Activated naive CD4-positive, alpha-beta T cell treated with anti-CD3 and anti-CD28 coated beads, Interleukin-2, amount 10 ng/mL, durations not matched to agents 7 days and 5 days (primary cell): ENCODE measurements around the gene CRLF2.
"Not testable (repeated sequence)": the region's sequence is repeated elsewhere in the genome, so short reads cannot be mapped to it uniquely, and the experiment has no call there.

Experiments used
- CTCF ChIA-PET: fragments of 350-600 bp; sonication (Branson Sonifier 250); formaldehyde crosslinking; loops from one replicate; lab custom pipeline; 2021; ENCODE audit warnings: antibody characterized with exemption; lab: Charles Lee
- DNase-seq: peaks from one replicate; pipeline ENCODE4 v3.0.0-alpha.2; 2020
- H3K27ac Mint-ChIP-seq: one replicate; pipeline ENCODE4 v1.8.0; 2021; ENCODE audit warnings: mild to moderate bottlenecking, moderate library complexity, mixed read lengths
- H3K27me3 Mint-ChIP-seq: one replicate; pipeline ENCODE4 v1.8.0; 2021; ENCODE audit warnings: mild to moderate bottlenecking, mixed read lengths
- H3K36me3 Mint-ChIP-seq: one replicate; pipeline ENCODE4 v1.8.0; 2021; ENCODE audit warnings: mixed read lengths
- H3K4me1 Mint-ChIP-seq: one replicate; pipeline ENCODE4 v1.8.0; 2021; ENCODE audit warnings: mixed read lengths
- H3K4me3 Mint-ChIP-seq: one replicate; pipeline ENCODE4 v1.8.0; 2021; ENCODE audit warnings: mild to moderate bottlenecking, moderate library complexity, mixed read lengths
- H3K9me3 Mint-ChIP-seq: one replicate; pipeline ENCODE4 v1.8.0; 2021; ENCODE audit warnings: mixed read lengths

Gene CRLF2

GRCh38 chrX:1212532-1212931 lies at the start of gene CRLF2:
CRLF2 (minus strand) TSS chrX:1212649; CDS start chrX:1212634, 15 bp downstream.
- Mint-ChIP-seq H3K27ac (peak within 1 kb of the TSS; percentile 85), H3K9me3 (peaks cover 11% of the 10 kb centered on the region), H3K36me3 (peaks cover 7% of the 10 kb centered on the region), H3K4me1 (peaks cover 49% of the 10 kb centered on the region), H3K27me3 (peaks cover 33% of the 10 kb centered on the region), H3K4me3 (peak within 1 kb of the TSS; percentile 68)
- DNase-seq = peak; percentile 67
- CTCF ChIA-PET = no interaction called here

GRCh38 chrX:1261771-1262170 lies 49.3 kb upstream of the CRLF2 start:
- H3K27me3 Mint-ChIP-seq, H3K9me3 Mint-ChIP-seq, H3K4me3 Mint-ChIP-seq, CTCF ChIA-PET, H3K36me3 Mint-ChIP-seq, H3K4me1 Mint-ChIP-seq, DNase-seq, H3K27ac Mint-ChIP-seq: not testable (repeated sequence)

GRCh38 chrX:1261285-1261684 lies 48.8 kb upstream of the CRLF2 start:
- no peak overlapping the region for H3K27ac Mint-ChIP-seq
- CTCF ChIA-PET = no interaction called here
- H3K27me3 Mint-ChIP-seq = no peaks in the 10 kb centered on the region
- DNase-seq = no peak
- H3K4me3 Mint-ChIP-seq = no peak overlapping the region
- H3K36me3 Mint-ChIP-seq = no peaks in the 10 kb centered on the region
- no peaks in the 10 kb centered on the region for H3K4me1 Mint-ChIP-seq
- H3K9me3 Mint-ChIP-seq = peaks cover 2% of the 10 kb centered on the region

- no peak overlapping the region for H3K27ac Mint-ChIP-seq
Measured at GRCh38 chrX:1252861-1253260, 40.4 kb upstream of the CRLF2 start.

GRCh38 chrX:1249101-1249887 lies 36.8 kb upstream of the CRLF2 start:
- H3K9me3 Mint-ChIP-seq = peaks cover 6% of the 10 kb centered on the region
- peak overlapping the region; percentile 97 for H3K27ac Mint-ChIP-seq
- peaks cover 1% of the 10 kb centered on the region for H3K36me3 Mint-ChIP-seq
- H3K4me3 Mint-ChIP-seq = peak overlapping the region; percentile 54
- DNase-seq = peak; percentile 77
- CTCF ChIA-PET = no interaction called here
- peaks cover 1% of the 10 kb centered on the region for H3K27me3 Mint-ChIP-seq
- peaks cover 34% of the 10 kb centered on the region for H3K4me1 Mint-ChIP-seq

More at GRCh38 chrX:1252861-1253260, 40.4 kb upstream of the CRLF2 start:
- Mint-ChIP-seq H3K36me3 (no peaks in the 10 kb centered on the region), H3K27me3 (peaks cover 4% of the 10 kb centered on the region), H3K4me3 (no peak overlapping the region), H3K4me1 (peaks cover 22% of the 10 kb centered on the region), H3K9me3 (peaks cover 6% of the 10 kb centered on the region)
- DNase-seq = no peak
- CTCF ChIA-PET = no interaction called here

GRCh38 chrX:1248331-1249061 lies 36.0 kb upstream of the CRLF2 start:
- CTCF ChIA-PET = no interaction called here
- DNase-seq = peak; percentile 34
- Mint-ChIP-seq H3K9me3 (peaks cover 6% of the 10 kb centered on the region), H3K27me3 (peaks cover 6% of the 10 kb centered on the region), H3K36me3 (peaks cover 1% of the 10 kb centered on the region), H3K4me1 (peaks cover 42% of the 10 kb centered on the region), H3K27ac (peak overlapping the region; percentile 97), H3K4me3 (peak overlapping the region; percentile 54)

- CTCF ChIA-PET = no interaction called here
- peak; percentile 87 for DNase-seq
- Mint-ChIP-seq H3K36me3 (peaks cover 1% of the 10 kb centered on the region), H3K27ac (peak overlapping the region; percentile 73), H3K9me3 (peaks cover 6% of the 10 kb centered on the region), H3K27me3 (peaks cover 6% of the 10 kb centered on the region), H3K4me3 (no peak overlapping the region), H3K4me1 (peaks cover 52% of the 10 kb centered on the region)
Measured at GRCh38 chrX:1246816-1247215, 34.4 kb upstream of the CRLF2 start.

GRCh38 chrX:1244164-1245076 lies 32.0 kb upstream of the CRLF2 start:
- Mint-ChIP-seq H3K4me1 (peaks cover 42% of the 10 kb centered on the region), H3K36me3 (peaks cover 1% of the 10 kb centered on the region), H3K27ac (peak overlapping the region; percentile 49), H3K27me3 (peaks cover 6% of the 10 kb centered on the region), H3K9me3 (no peaks in the 10 kb centered on the region), H3K4me3 (no peak overlapping the region)
- CTCF ChIA-PET = no interaction called here
- DNase-seq = peak; percentile 38

- CTCF ChIA-PET = no interaction called here
- Mint-ChIP-seq H3K36me3 (peaks cover 1% of the 10 kb centered on the region), H3K27me3 (peaks cover 6% of the 10 kb centered on the region), H3K9me3 (no peaks in the 10 kb centered on the region), H3K27ac (peak overlapping the region; percentile 89), H3K4me3 (no peak overlapping the region), H3K4me1 (peaks cover 33% of the 10 kb centered on the region)
- peak; percentile 52 for DNase-seq
Measured at GRCh38 chrX:1242891-1243402, 30.5 kb upstream of the CRLF2 start.

GRCh38 chrX:1240551-1240950 lies 28.1 kb upstream of the CRLF2 start:
- peaks cover 25% of the 10 kb centered on the region for H3K4me1 Mint-ChIP-seq
- H3K9me3 Mint-ChIP-seq, H3K4me3 Mint-ChIP-seq, CTCF ChIA-PET, DNase-seq, H3K36me3 Mint-ChIP-seq, H3K27ac Mint-ChIP-seq, H3K27me3 Mint-ChIP-seq: not testable (repeated sequence)

GRCh38 chrX:1239681-1240142 lies 27.3 kb upstream of the CRLF2 start:
- H3K27me3 Mint-ChIP-seq = peaks cover 6% of the 10 kb centered on the region
- H3K36me3 Mint-ChIP-seq = no peaks in the 10 kb centered on the region
- H3K27ac Mint-ChIP-seq = no peak overlapping the region
- H3K9me3 Mint-ChIP-seq = no peaks in the 10 kb centered on the region
- no peak overlapping the region for H3K4me3 Mint-ChIP-seq
- H3K4me1 Mint-ChIP-seq = peaks cover 22% of the 10 kb centered on the region
- CTCF ChIA-PET = no interaction called here
- DNase-seq = no peak

GRCh38 chrX:1231850-1232465 lies 19.5 kb upstream of the CRLF2 start:
- H3K4me1 Mint-ChIP-seq = peaks cover 15% of the 10 kb centered on the region
- peaks cover 13% of the 10 kb centered on the region for H3K27me3 Mint-ChIP-seq
- peaks cover 11% of the 10 kb centered on the region for H3K9me3 Mint-ChIP-seq
- CTCF ChIA-PET = no interaction called here
- peak overlapping the region; percentile 49 for H3K27ac Mint-ChIP-seq
- H3K36me3 Mint-ChIP-seq = no peaks in the 10 kb centered on the region
- peak; percentile 60 for DNase-seq
- H3K4me3 Mint-ChIP-seq = no peak overlapping the region

GRCh38 chrX:1228101-1228500 lies 15.7 kb upstream of the CRLF2 start:
- DNase-seq, CTCF ChIA-PET, H3K36me3 Mint-ChIP-seq, H3K4me3 Mint-ChIP-seq, H3K27ac Mint-ChIP-seq: not testable (repeated sequence)
- Mint-ChIP-seq H3K4me1 (peaks cover 19% of the 10 kb centered on the region), H3K27me3 (peaks cover 19% of the 10 kb centered on the region), H3K9me3 (peaks cover 23% of the 10 kb centered on the region)
